CD4-positive, alpha-beta T cell (primary cell): ENCODE results near the gene CDKN1A. TPM values are rescaled to one million over a fixed set of nuclear protein-coding genes. Genes with fewer than 3 reads are reported as not detected.

Source experiments
- ATAC-seq: fragments of 200-7000 bp; cut with Tn5 transposase; one replicate; pipeline ENCODE4 v1.10.0; 2022; ENCODE audit warnings: mild to moderate bottlenecking; ENCODE audit not compliant: poor library complexity
- CTCF ChIA-PET: fragments of 350-600 bp; sonication (Branson Sonifier 250); formaldehyde crosslinking; loops from one replicate; lab custom pipeline; 2021; ENCODE audit warnings: antibody characterized with exemption, inconsistent platforms; lab: Charles Lee
- POLR2A ChIA-PET: fragments of 350-600 bp; sonication (Branson Sonifier 250); formaldehyde crosslinking; loops from one replicate; lab custom pipeline; 2021; ENCODE audit warnings: antibody characterized with exemption, inconsistent platforms; lab: Charles Lee
- DNase-seq, 14 experiments: peaks; one replicate each; pipeline ENCODE4 v3.0.0-alpha.2; 2013 to 2020; ENCODE audit warnings: mixed read lengths in 2 of 14
- H3K27ac ChIP-seq, 2 donors: one replicate each; pipeline versions ENCODE4 v1.5.1 to v1.7.0; 2013; ENCODE audit warnings: low read length in 2 of 2, low read depth in 1 of 2, mild to moderate bottlenecking in 1 of 2
- H3K27me3 ChIP-seq, 2 experiments: 1 replicate in 1 of 2; 2 replicates in 1 of 2; pipeline versions ENCODE4 v1.6.1 to v1.7.0; 2013; ENCODE audit warnings: low read length in 2 of 2, control low read depth in 1 of 2, mild to moderate bottlenecking in 1 of 2, moderate library complexity in 1 of 2; ENCODE audit not compliant: insufficient read depth in 2 of 2, control insufficient read depth in 1 of 2
- H3K36me3 ChIP-seq: one replicate; pipeline ENCODE4 v1.6.1; 2013; ENCODE audit warnings: low read length, control low read depth; ENCODE audit not compliant: insufficient read depth
- H3K4me1 ChIP-seq: one replicate; pipeline ENCODE4 v1.6.1; 2013; ENCODE audit warnings: low read length, control low read depth; ENCODE audit not compliant: insufficient read depth
- H3K4me3 ChIP-seq: one replicate; pipeline ENCODE4 v1.5.1; 2013; ENCODE audit warnings: mild to moderate bottlenecking, low read length, moderate library complexity
- H3K9me3 ChIP-seq, 2 experiments: 1 replicate in 1 of 2; 2 replicates in 1 of 2; pipeline versions ENCODE4 v1.6.1 to v1.7.0; 2013; ENCODE audit warnings: low read length in 2 of 2, mild to moderate bottlenecking in 2 of 2, control low read depth in 1 of 2, moderate library complexity in 1 of 2; ENCODE audit not compliant: control insufficient read depth in 1 of 2, insufficient read depth in 1 of 2
- H3K27ac Mint-ChIP-seq: one replicate; pipeline ENCODE4 v1.8.0; 2020; ENCODE audit warnings: mixed read lengths
- H3K27me3 Mint-ChIP-seq: one replicate; pipeline ENCODE4 v1.8.0; 2021; ENCODE audit warnings: mixed read lengths
- H3K36me3 Mint-ChIP-seq: one replicate; pipeline ENCODE4 v1.8.0; 2021; ENCODE audit warnings: low read depth, mixed read lengths
- H3K4me1 Mint-ChIP-seq: one replicate; pipeline ENCODE4 v1.8.0; 2021; ENCODE audit warnings: low read depth, mixed read lengths
- H3K4me3 Mint-ChIP-seq: one replicate; pipeline ENCODE4 v1.8.0; 2020; ENCODE audit warnings: mild to moderate bottlenecking, mixed read lengths
- H3K9me3 Mint-ChIP-seq: one replicate; pipeline ENCODE4 v1.8.0; 2020; ENCODE audit warnings: mixed read lengths
- intact Hi-C, 2 experiments: fragments of 100-400 bp; cut with DNase I in 1 of 2; cut with micrococcal nuclease in 1 of 2; formaldehyde crosslinking; loops; one replicate each; pipeline versions ENCODE4 v1.15.1 to v1.9.0; 2023 to 2025; cut with DNase I, micrococcal nuclease
- total RNA-seq, 174 experiments: library from RNA in 2 of 174; stranded (reverse) in 2 of 174; gene quantifications; one replicate each; pipeline ENCODE4 v1.2.3 and lab custom pipeline; 2021 to 2026
- TF ChIP-seq, protein P1 (sequence below): fragments of 200-600 bp; IDR thresholded peaks from one replicate; pipeline ENCODE4 v1.8.0; 2022; ENCODE audit warnings: antibody characterized with exemption, mild to moderate bottlenecking

Gene CDKN1A
- total RNA-seq, 2 experiments from 2014 or later: 98.3 to 98.6 TPM

DNA sequence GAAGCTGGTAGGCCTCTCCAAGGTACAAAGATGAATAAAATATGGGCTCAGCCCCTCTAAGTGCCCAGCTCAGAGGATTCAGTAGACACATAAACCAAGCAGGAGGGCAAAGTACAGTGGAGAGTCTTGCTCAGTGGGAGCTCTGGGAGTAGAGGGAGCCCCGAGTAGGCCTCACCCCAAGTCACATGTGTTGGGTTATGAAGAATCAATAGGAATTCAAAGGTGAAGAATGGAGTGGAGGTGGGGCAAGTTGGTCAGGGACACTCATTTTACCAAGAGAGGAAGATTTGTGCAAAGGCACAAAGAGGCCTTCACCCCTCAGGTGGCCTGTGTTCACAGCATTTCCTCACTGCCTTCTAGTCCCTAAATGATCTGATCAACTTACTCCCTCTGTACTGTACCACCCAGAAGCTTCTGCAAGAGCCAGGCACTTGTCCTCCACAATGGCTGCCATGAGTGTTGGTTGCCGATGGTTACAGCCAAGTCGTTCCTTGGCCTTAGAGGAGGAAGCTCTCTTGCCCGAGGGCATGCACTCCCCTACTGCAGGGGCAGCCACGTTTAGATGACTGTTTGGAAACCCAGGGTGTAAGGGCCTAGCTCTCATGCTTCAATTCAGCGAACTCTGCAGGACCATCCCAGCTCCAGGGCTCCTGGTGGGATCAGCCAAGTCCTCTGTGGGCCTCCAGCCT, 6.7 kb upstream of the CDKN1A start:
- Mint-ChIP-seq H3K4me3 (no peak overlapping the region), H3K9me3 (no peaks in the 10 kb centered on the region), H3K36me3 (no peaks in the 10 kb centered on the region), H3K27ac (no peak overlapping the region), H3K27me3 (no peaks in the 10 kb centered on the region), H3K4me1 (no peaks in the 10 kb centered on the region)
- DNase-seq (no peak), ATAC-seq (no peak)
- intact Hi-C loops: no loop called here
- Histone ChIP-seq H3K4me3 (no peak overlapping the region), H3K9me3 (no peaks in the 10 kb centered on the region), H3K27me3 (no peaks in the 10 kb centered on the region), H3K27ac (no peak overlapping the region), H3K36me3 (no peaks in the 10 kb centered on the region), H3K4me1 (peaks cover 4% of the 10 kb centered on the region)
- CTCF ChIA-PET: interaction anchor here (1.4 to 1.6 kb wide), 2 partner anchors 57 to 87 kb away, joined by 3 to 4 read pairs; no protein-coding TSS in a partner anchor
- POLR2A ChIA-PET: interaction anchor here (0.6 kb wide), 1 partner anchor 37 kb away, joined by 4 read pairs; no protein-coding TSS in a partner anchor
- TF ChIP-seq, protein P1, sequence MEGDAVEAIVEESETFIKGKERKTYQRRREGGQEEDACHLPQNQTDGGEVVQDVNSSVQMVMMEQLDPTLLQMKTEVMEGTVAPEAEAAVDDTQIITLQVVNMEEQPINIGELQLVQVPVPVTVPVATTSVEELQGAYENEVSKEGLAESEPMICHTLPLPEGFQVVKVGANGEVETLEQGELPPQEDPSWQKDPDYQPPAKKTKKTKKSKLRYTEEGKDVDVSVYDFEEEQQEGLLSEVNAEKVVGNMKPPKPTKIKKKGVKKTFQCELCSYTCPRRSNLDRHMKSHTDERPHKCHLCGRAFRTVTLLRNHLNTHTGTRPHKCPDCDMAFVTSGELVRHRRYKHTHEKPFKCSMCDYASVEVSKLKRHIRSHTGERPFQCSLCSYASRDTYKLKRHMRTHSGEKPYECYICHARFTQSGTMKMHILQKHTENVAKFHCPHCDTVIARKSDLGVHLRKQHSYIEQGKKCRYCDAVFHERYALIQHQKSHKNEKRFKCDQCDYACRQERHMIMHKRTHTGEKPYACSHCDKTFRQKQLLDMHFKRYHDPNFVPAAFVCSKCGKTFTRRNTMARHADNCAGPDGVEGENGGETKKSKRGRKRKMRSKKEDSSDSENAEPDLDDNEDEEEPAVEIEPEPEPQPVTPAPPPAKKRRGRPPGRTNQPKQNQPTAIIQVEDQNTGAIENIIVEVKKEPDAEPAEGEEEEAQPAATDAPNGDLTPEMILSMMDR: no peak

DNA sequence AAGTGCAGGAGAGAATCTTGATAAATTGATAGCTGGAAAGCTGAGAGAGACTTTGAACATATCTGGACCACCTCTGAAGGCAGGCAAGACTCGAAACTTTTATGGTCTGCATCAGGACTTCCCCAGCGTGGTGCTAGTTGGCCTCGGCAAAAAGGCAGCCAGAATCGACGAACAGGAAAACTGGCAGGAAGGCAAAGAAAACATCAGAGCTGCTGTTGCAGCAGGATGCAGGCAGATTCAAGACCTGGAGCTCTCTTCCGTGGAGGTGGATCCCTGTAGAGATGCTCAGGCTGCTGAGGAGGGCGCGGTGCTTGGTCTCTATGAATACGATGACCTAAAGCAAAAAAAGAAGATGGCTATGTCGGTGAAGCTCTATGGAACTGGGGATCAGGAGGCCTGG, 4.6 kb upstream of the CDKN1A start:
- no peak overlapping the region for H3K4me3 ChIP-seq
- TF ChIP-seq, protein P1: no peak
- no peak overlapping the region for H3K27ac ChIP-seq
- Mint-ChIP-seq H3K36me3 (no peaks in the 10 kb centered on the region), H3K27ac (no peak overlapping the region), H3K4me3 (no peak overlapping the region), H3K27me3 (peaks cover 3% of the 10 kb centered on the region), H3K4me1 (peaks cover 18% of the 10 kb centered on the region), H3K9me3 (no peaks in the 10 kb centered on the region)
- no peaks in the 10 kb centered on the region for H3K36me3 ChIP-seq
- intact Hi-C loops: no loop called here
- CTCF ChIA-PET: no interaction called here
- DNase-seq: no peak
- POLR2A ChIA-PET: interaction anchor here (0.6 kb wide), 1 partner anchor 73 kb away, joined by 5 read pairs; no protein-coding TSS in a partner anchor
- H3K9me3 ChIP-seq: no peaks in the 10 kb centered on the region
- peaks cover 18% of the 10 kb centered on the region for H3K4me1 ChIP-seq
- no peak for ATAC-seq
- no peaks in the 10 kb centered on the region for H3K27me3 ChIP-seq

DNA sequence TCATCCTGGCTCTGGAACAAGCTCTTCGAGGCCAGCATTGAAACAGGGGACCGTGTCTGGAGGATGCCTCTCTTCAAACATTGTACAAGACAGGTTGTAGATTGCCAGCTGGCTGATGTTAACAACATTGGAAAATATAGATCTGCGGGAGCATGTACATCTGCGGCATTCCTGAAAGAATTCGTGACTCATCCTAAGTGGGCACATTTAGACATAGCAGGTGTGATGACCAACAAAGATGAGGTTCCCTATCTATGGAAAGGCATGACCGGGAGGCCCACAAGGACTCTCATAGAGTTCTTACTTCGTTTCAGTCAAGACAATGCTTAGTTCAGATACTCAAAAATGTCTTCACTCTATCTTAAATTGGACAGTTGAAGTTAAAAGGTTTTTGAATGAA, 3.6 kb upstream of the CDKN1A start:
- TF ChIP-seq, protein P1: no peak
- peaks cover 29% of the 10 kb centered on the region for H3K4me1 ChIP-seq
- H3K27ac ChIP-seq: no peak overlapping the region
- no peak for ATAC-seq
- intact Hi-C loops: loop anchor here in 1 of 2 experiments (5.0 kb wide), 1 partner anchor 82 kb away; no protein-coding TSS in a partner anchor
- H3K4me3 ChIP-seq: no peak overlapping the region
- DNase-seq: no peak
- Mint-ChIP-seq H3K27me3 (peaks cover 3% of the 10 kb centered on the region), H3K27ac (no peak overlapping the region), H3K4me1 (peaks cover 21% of the 10 kb centered on the region), H3K9me3 (no peaks in the 10 kb centered on the region), H3K4me3 (no peak overlapping the region), H3K36me3 (peaks cover under 1% of the 10 kb centered on the region)
- no peaks in the 10 kb centered on the region for H3K36me3 ChIP-seq
- H3K9me3 ChIP-seq: no peaks in the 10 kb centered on the region
- peaks cover 0 to 2% of the 10 kb centered on the region in 2 experiments for H3K27me3 ChIP-seq
- ChIA-PET POLR2A (no interaction called here), CTCF (no interaction called here)
